ENCODE results near the gene APOBEC2.

GRCh38 chr6:41042226-41043055, 10.6 kb upstream of the APOBEC2 start, which contains the start of gene TSPO2:
- TF ChIP-seq POLR2AphosphoS5 (IDR thresholded peaks at IDR 0.05; ENCODE audit: insufficient read depth in 1 of 2, low read depth in 1 of 2) (no peak), CTCF (IDR thresholded peaks at IDR 0.05) (no peak)
